HCT116 (cell line): ENCODE measurements around the gene YPEL3. TPM values are rescaled to one million over a fixed set of nuclear protein-coding genes. Genes with fewer than 3 reads are reported as not detected.

Experiments used
- ATAC-seq: fragments of 200-7000 bp; cut with Tn5 transposase; 2 replicates; pipeline ENCODE4 v1.9.1; 2020; ENCODE audit warnings: mild to moderate bottlenecking, moderate library complexity
- BruUV-seq: library from RNA; stranded (reverse); fragments of 400-500 nt; replicated peaks from 2 replicates; lab custom pipeline; 2021; lab: Mats Ljungman, UMichigan
- CTCF ChIA-PET: fragments of 300-600 bp; sonication (Branson Sonifier 250); formaldehyde crosslinking; loops from one replicate; lab custom pipeline; 2021; ENCODE audit warnings: antibody characterized with exemption; lab: Charles Lee
- POLR2A ChIA-PET: fragments of 300-600, 350-600 bp; sonication (Branson Sonifier 250); formaldehyde crosslinking; loops from one replicate; lab custom pipeline; 2021; ENCODE audit warnings: antibody characterized with exemption; lab: Charles Lee
- RAD21 ChIA-PET, 2 experiments: fragments of 300-600 bp; sonication (Branson Sonifier 250); formaldehyde crosslinking; loops; one replicate each; lab custom pipeline; 2023; ENCODE audit warnings: low total read pairs in 2 of 2; ENCODE audit not compliant: uncharacterized antibody in 2 of 2, unreplicated experiment in 2 of 2, low non-redundant PET in 1 of 2; lab: Charles Lee
- DNase-seq: peaks from one replicate; pipeline ENCODE4 v3.0.0-alpha.2; 2010; ENCODE audit warnings: low read depth, low spot score
- H2AFZ ChIP-seq: fragments of 200-600 bp; shearing (Covaris generic), sonication (generic); 2 replicates; pipeline ENCODE4 v1.6.1; 2017; ENCODE audit warnings: low read depth, mixed run types, mixed read lengths, antibody characterized with exemption, low read length; ENCODE audit not compliant: poor library complexity, severe bottlenecking
- H3K27ac ChIP-seq: 2 replicates; pipeline ENCODE4 v1.5.1; 2012; ENCODE audit warnings: low read depth, low read length
- H3K27me3 ChIP-seq: fragments of 200-600 bp; sonication (generic); 2 replicates; pipeline ENCODE4 v1.6.1; 2016; ENCODE audit warnings: mixed run types, low read length, mixed read lengths; ENCODE audit not compliant: insufficient read depth
- H3K36me3 ChIP-seq, 2 experiments: fragments of 200-500 bp in 1 of 2; fragments of 200-600 bp in 1 of 2; sonication (Bioruptor generic) in 1 of 2; sonication (generic) in 1 of 2; 2 replicates each; pipeline versions ENCODE4 v1.5.1 to v1.6.1; 2014 to 2016; ENCODE audit warnings: low read length in 2 of 2, inconsistent platforms in 1 of 2, mixed read lengths in 1 of 2, mixed run types in 1 of 2; ENCODE audit not compliant: insufficient read depth in 2 of 2, control insufficient read depth in 1 of 2
- H3K4me1 ChIP-seq, 2 experiments: fragments of 200-600 bp in 1 of 2; sonication (generic) in 1 of 2; 2 replicates each; pipeline versions ENCODE4 v1.5.1 to v1.6.1; 2012 to 2017; ENCODE audit warnings: low read length in 2 of 2, inconsistent platforms in 1 of 2, mild to moderate bottlenecking in 1 of 2, mixed read lengths in 1 of 2, mixed run types in 1 of 2, moderate library complexity in 1 of 2; ENCODE audit not compliant: insufficient read depth in 2 of 2, control insufficient read depth in 1 of 2
- H3K4me2 ChIP-seq: fragments of 200-600 bp; sonication (generic); 2 replicates; pipeline ENCODE4 v1.6.1; 2017; ENCODE audit warnings: mixed run types, low read length, mixed read lengths
- H3K4me3 ChIP-seq, 2 experiments: fragments of 200-600 bp in 1 of 2; sonication (generic) in 1 of 2; replicated peaks in 1 of 2; 2 replicates each; pipeline ENCODE4 v1.5.1; 2011 to 2016; ENCODE audit warnings: low read length in 2 of 2, control low read depth in 1 of 2, low read depth in 1 of 2, mild to moderate bottlenecking in 1 of 2, mixed read lengths in 1 of 2, mixed run types in 1 of 2
- H3K79me2 ChIP-seq: fragments of 200-600 bp; sonication (generic); 2 replicates; pipeline ENCODE4 v1.6.1; 2017; ENCODE audit warnings: mild to moderate bottlenecking, mixed run types, low read length, moderate library complexity, mixed read lengths; ENCODE audit not compliant: insufficient read depth
- H3K9ac ChIP-seq: fragments of 200-600 bp; sonication (generic); 2 replicates; pipeline ENCODE4 v1.6.1; 2016; ENCODE audit warnings: low read length, mixed read lengths
- H3K9me2 ChIP-seq: fragments of 200-600 bp; sonication (generic), shearing (Covaris generic); 2 replicates; pipeline ENCODE4 v1.6.1; 2017; ENCODE audit warnings: mixed run types, mild to moderate bottlenecking, moderate library complexity; ENCODE audit not compliant: insufficient read depth
- H3K9me3 ChIP-seq, 2 experiments: fragments of 200-500 bp in 1 of 2; fragments of 200-600 bp in 1 of 2; sonication (Bioruptor generic) in 1 of 2; sonication (generic) in 1 of 2; 2 replicates each; pipeline ENCODE4 v1.6.1; 2014 to 2017; ENCODE audit warnings: low read length in 2 of 2, mixed read lengths in 2 of 2, inconsistent platforms in 1 of 2, low read depth in 1 of 2, mild to moderate bottlenecking in 1 of 2, mixed run types in 1 of 2, moderate library complexity in 1 of 2; ENCODE audit not compliant: control insufficient read depth in 1 of 2, insufficient read depth in 1 of 2
- H4K20me1 ChIP-seq: fragments of 200-600 bp; sonication (generic), shearing (Covaris generic); 2 replicates; pipeline ENCODE4 v1.6.1; 2017; ENCODE audit warnings: mixed run types, mild to moderate bottlenecking, moderate library complexity; ENCODE audit not compliant: insufficient read depth
- CBX3 ChIP-seq: IDR thresholded peaks from 2 replicates; pipeline ENCODE4 v1.6.1; 2012; ENCODE audit warnings: low read depth
- EGR1 ChIP-seq: IDR thresholded peaks from 2 replicates; pipeline ENCODE4 v1.6.1; 2012; ENCODE audit warnings: low read depth
- EZH2phosphoT487 ChIP-seq: fragments of 200-600 bp; IDR thresholded peaks from 2 replicates; pipeline ENCODE4 v1.6.1; 2018; ENCODE audit warnings: antibody characterized with exemption, borderline replicate concordance
- FOSL1 ChIP-seq: IDR thresholded peaks from 2 replicates; pipeline ENCODE4 v1.6.1; 2012; ENCODE audit warnings: low read depth
- POLR2AphosphoS5 ChIP-seq: IDR thresholded peaks from 2 replicates; pipeline ENCODE4 v1.6.1; 2011; ENCODE audit warnings: mild to moderate bottlenecking, low read depth, low read length, moderate library complexity
- RAD21 ChIP-seq: IDR thresholded peaks from 2 replicates; pipeline ENCODE4 v1.6.1; 2012; ENCODE audit warnings: low read depth, mild to moderate bottlenecking
- SRF ChIP-seq: IDR thresholded peaks from 2 replicates; pipeline ENCODE4 v1.6.1; 2012; ENCODE audit warnings: low read depth
- ZFX ChIP-seq: fragments of 450-650 bp; IDR thresholded peaks from 2 replicates; pipeline ENCODE4 v1.6.1; 2017
- intact Hi-C: fragments of 100-400 bp; cut with micrococcal nuclease; formaldehyde crosslinking; loops from 2 replicates; pipeline ENCODE4 v1.10.0; 2022
- total RNA-seq: library from RNA; stranded (reverse); gene quantifications from one replicate; pipeline ENCODE4 v1.2.1, GENCODE V29; 2021; ENCODE audit not compliant: unreplicated experiment

YPEL3 gene
- total RNA-seq, 1 experiment from 2014 or later: 10.9 TPM

GRCh38 chr16:30096862-30097563 is 1.0 kb upstream of the YPEL3 start:
- peaks cover 5 to 27% of the 10 kb centered on the region in 2 experiments for H3K4me1 ChIP-seq
- H3K9ac ChIP-seq: no peak overlapping the region
- ChIA-PET CTCF (no interaction called here), RAD21 (no interaction called here), POLR2A (no interaction called here)
- BruUV-seq: no TSS peak
- H3K9me2 ChIP-seq: no peaks in the 10 kb centered on the region
- H2AFZ ChIP-seq: no peak overlapping the region
- H3K36me3 ChIP-seq: no peaks in the 10 kb centered on the region
- no peaks in the 10 kb centered on the region for H3K27me3 ChIP-seq
- H3K9me3 ChIP-seq: peaks cover 3 to 18% of the 10 kb centered on the region in 2 experiments; a peak in 2 of 4 replicates
- peak overlapping the region; percentile 51 for H3K4me2 ChIP-seq
- no peak overlapping the region for H3K4me3 ChIP-seq
- no peak for DNase-seq
- H3K27ac ChIP-seq: peak overlapping the region; percentile 51; the same call in 1 of the 2 replicates
- no peaks in the 10 kb centered on the region for H3K79me2 ChIP-seq
- intact Hi-C loops: no loop called here
- no peaks in the 10 kb centered on the region for H4K20me1 ChIP-seq
- ATAC-seq: no peak
- TF ChIP-seq SRF (no peak), POLR2AphosphoS5 (no peak), EZH2phosphoT487 (no peak), CBX3 (peak; percentile 94), EGR1 (no peak)

GRCh38 chr16:30095166-30096078 is 591 bp downstream of the YPEL3 start:
- RAD21 ChIA-PET: no interaction called here
- Histone ChIP-seq H3K36me3 (no peaks in the 10 kb centered on the region), H3K79me2 (no peaks in the 10 kb centered on the region), H2AFZ (no peak overlapping the region), H3K9me3 (peaks cover 3 to 18% of the 10 kb centered on the region in 2 experiments; a peak in 2 of 4 replicates), H4K20me1 (no peaks in the 10 kb centered on the region), H3K9me2 (no peaks in the 10 kb centered on the region), H3K27ac (peak overlapping the region; percentile 37; the same call in 1 of the 2 replicates), H3K4me3 (peak overlapping the region; percentile 23 to 33; a peak in 2 of 4 replicates), H3K9ac (no peak overlapping the region)
- no peak for DNase-seq
- no peak for ATAC-seq
- POLR2A ChIA-PET: no interaction called here
- intact Hi-C loops: no loop called here
- no peak for TF ChIP-seq SRF
- no peak for TF ChIP-seq ZFX
- no peak for TF ChIP-seq RAD21
- TF ChIP-seq FOSL1: no peak
- no peak for TF ChIP-seq EZH2phosphoT487
- TF ChIP-seq, all 23 proteins: peak for 0
- Histone ChIP-seq H3K27me3 (no peaks in the 10 kb centered on the region), H3K4me2 (peak overlapping the region; percentile 56), H3K4me1 (peaks cover 8 to 42% of the 10 kb centered on the region in 2 experiments)
- CTCF ChIA-PET: interaction anchor here (6.3 kb wide), 1 partner anchor 16 kb away, joined by 48 read pairs; no protein-coding TSS in a partner anchor
- no TSS peak for BruUV-seq
